ENCODE measurements around the gene MX1. TPM values are rescaled to one million over a fixed set of nuclear protein-coding genes. Genes with fewer than 3 reads are reported as not detected.

Gene MX1
- total RNA-seq, 2 experiments from 2014 or later: 39.4 to 40.0 TPM

- Mint-ChIP-seq H3K9me3 (no peaks in the 10 kb centered on the region), H3K4me1 (ENCODE audit: low read depth) (no peaks in the 10 kb centered on the region), H3K4me3 (no peak overlapping the region), H3K27me3 (no peaks in the 10 kb centered on the region), H3K36me3 (ENCODE audit: low read depth) (peaks cover 20% of the 10 kb centered on the region), H3K27ac (no peak overlapping the region)
- POLR2A ChIA-PET: interaction anchor here (1.1 kb wide), 1 partner anchor 20 kb away, joined by 3 read pairs; no protein-coding TSS in a partner anchor
- intact Hi-C loops (cut with micrococcal nuclease): no loop called here
- no peak for TF ChIP-seq CTCF (IDR thresholded peaks at IDR 0.05)
- DNase-seq (no peak), ATAC-seq (no peak)
- CTCF ChIA-PET: interaction anchor here (1.5 kb wide), 1 partner anchor 159 kb away, joined by 4 read pairs; no protein-coding TSS in a partner anchor
Observed at GRCh38 chr21:41442481-41443186, 16.6 kb downstream of the MX1 start.

GRCh38 chr21:41443562-41443961 lies 17.5 kb downstream of the MX1 start:
- H3K4me1 Mint-ChIP-seq (ENCODE audit: low read depth): no peaks in the 10 kb centered on the region
- no peak for DNase-seq
- TF ChIP-seq CTCF (IDR thresholded peaks at IDR 0.05): no peak
- ChIA-PET POLR2A (interaction anchor here (1.1 kb wide), 1 partner anchor 21 kb away, joined by 3 read pairs; no protein-coding TSS in a partner anchor), CTCF (interaction anchor here (1.5 kb wide), 1 partner anchor 160 kb away, joined by 4 read pairs; no protein-coding TSS in a partner anchor)
- ATAC-seq: no peak
- peaks cover 20% of the 10 kb centered on the region for H3K36me3 Mint-ChIP-seq (ENCODE audit: low read depth)
- no peak overlapping the region for H3K4me3 Mint-ChIP-seq
- H3K27ac Mint-ChIP-seq: no peak overlapping the region
- intact Hi-C loops (cut with micrococcal nuclease): no loop called here
- H3K27me3 Mint-ChIP-seq: no peaks in the 10 kb centered on the region
- H3K9me3 Mint-ChIP-seq: no peaks in the 10 kb centered on the region

- Mint-ChIP-seq H3K27ac (no peak overlapping the region), H3K36me3 (ENCODE audit: low read depth) (peaks cover 15% of the 10 kb centered on the region), H3K27me3 (no peaks in the 10 kb centered on the region), H3K4me3 (no peak overlapping the region), H3K4me1 (ENCODE audit: low read depth) (no peaks in the 10 kb centered on the region), H3K9me3 (no peaks in the 10 kb centered on the region)
- ATAC-seq: no peak
- ChIA-PET POLR2A (no interaction called here), CTCF (no interaction called here)
- intact Hi-C loops (cut with micrococcal nuclease): no loop called here
- TF ChIP-seq CTCF (IDR thresholded peaks at IDR 0.05): no peak
- no peak for DNase-seq
Observed at GRCh38 chr21:41444703-41445464, 18.8 kb downstream of the MX1 start.

- CTCF ChIA-PET: no interaction called here
- no peak overlapping the region for H3K27ac Mint-ChIP-seq
- no peaks in the 10 kb centered on the region for H3K4me1 Mint-ChIP-seq (ENCODE audit: low read depth)
- no peaks in the 10 kb centered on the region for H3K9me3 Mint-ChIP-seq
- no peaks in the 10 kb centered on the region for H3K27me3 Mint-ChIP-seq
- TF ChIP-seq CTCF (IDR thresholded peaks at IDR 0.05): no peak
- DNase-seq: no peak
- no peak overlapping the region for H3K4me3 Mint-ChIP-seq
- peaks cover 16% of the 10 kb centered on the region for H3K36me3 Mint-ChIP-seq (ENCODE audit: low read depth)
- POLR2A ChIA-PET: no interaction called here
- intact Hi-C loops (cut with micrococcal nuclease): no loop called here
- no peak for ATAC-seq
Observed at GRCh38 chr21:41445465-41445862, 19.4 kb downstream of the MX1 start.

- Mint-ChIP-seq H3K36me3 (ENCODE audit: low read depth) (peaks cover 15% of the 10 kb centered on the region), H3K27me3 (no peaks in the 10 kb centered on the region), H3K4me1 (ENCODE audit: low read depth) (no peaks in the 10 kb centered on the region), H3K4me3 (no peak overlapping the region), H3K27ac (no peak overlapping the region), H3K9me3 (no peaks in the 10 kb centered on the region)
- intact Hi-C loops (cut with micrococcal nuclease): no loop called here
- no peak for ATAC-seq
- ChIA-PET CTCF (interaction anchor here (0.7 to 1.2 kb wide), 2 partner anchors 79 to 163 kb away, joined by 3 read pairs; no protein-coding TSS in a partner anchor), POLR2A (no interaction called here)
- no peak for DNase-seq
- no peak for TF ChIP-seq CTCF (IDR thresholded peaks at IDR 0.05)
Observed at GRCh38 chr21:41446586-41446985, 20.5 kb downstream of the MX1 start.
